Activated CD4-positive, alpha-beta T cell treated with anti-CD3 and anti-CD28 coated beads, Interleukin-2, Interleukin-6, amounts not matched to agents 100 ng/mL and 50 ng/mL, durations not matched to agents 16 hours and 8 hours (primary cell): ENCODE data around the gene SLC22A12.

Source experiments
- DNase-seq: peaks from one replicate; pipeline ENCODE4 v3.0.0-alpha.2; 2020

The SLC22A12 gene

GRCh38 chr11:64563966-64564365 is 27.1 kb upstream of the SLC22A12 start:
- no peak for DNase-seq

GRCh38 chr11:64564419-64564818 is 26.6 kb upstream of the SLC22A12 start:
- DNase-seq: no peak

GRCh38 chr11:64564947-64565889 is 25.8 kb upstream of the SLC22A12 start:
- no peak for DNase-seq

- DNase-seq: peak; percentile 56
Observed at GRCh38 chr11:64566042-64566914, 24.7 kb upstream of the SLC22A12 start.

- no peak for DNase-seq
Observed at GRCh38 chr11:64566915-64567891, 23.8 kb upstream of the SLC22A12 start.

- no peak for DNase-seq
Observed at GRCh38 chr11:64568041-64568571, 22.9 kb upstream of the SLC22A12 start.

- DNase-seq: no peak
Observed at GRCh38 chr11:64568584-64569140, 22.4 kb upstream of the SLC22A12 start.

GRCh38 chr11:64569300-64569970 is 21.6 kb upstream of the SLC22A12 start:
- DNase-seq: no peak

- DNase-seq: no peak
Observed at GRCh38 chr11:64570341-64570740, 20.7 kb upstream of the SLC22A12 start.

- no peak for DNase-seq
Observed at GRCh38 chr11:64571050-64571409, 20.0 kb upstream of the SLC22A12 start.

GRCh38 chr11:64571410-64572091 is 19.5 kb upstream of the SLC22A12 start:
- DNase-seq: no peak

GRCh38 chr11:64572143-64572542 is 18.9 kb upstream of the SLC22A12 start:
- DNase-seq: no peak

GRCh38 chr11:64577202-64577601 is 13.8 kb upstream of the SLC22A12 start:
- DNase-seq: no peak

- no peak for DNase-seq
Observed at GRCh38 chr11:64580412-64580811, 10.6 kb upstream of the SLC22A12 start.

- DNase-seq: no peak
Observed at GRCh38 chr11:64581057-64581523, 9.9 kb upstream of the SLC22A12 start.

GRCh38 chr11:64582885-64583284 is 8.1 kb upstream of the SLC22A12 start:
- no peak for DNase-seq

- no peak for DNase-seq
Observed at GRCh38 chr11:64583296-64584262, 7.4 kb upstream of the SLC22A12 start.

- no peak for DNase-seq
Observed at GRCh38 chr11:64585150-64585549, 5.9 kb upstream of the SLC22A12 start.

- no peak for DNase-seq
Observed at GRCh38 chr11:64586366-64586765, 4.7 kb upstream of the SLC22A12 start.
